A549 (cell line): ENCODE data around the gene DSCAM. TPM values are rescaled to one million over a fixed set of nuclear protein-coding genes. Genes with fewer than 3 reads are reported as not detected.

Experiments used
- ATAC-seq, 2 experiments: fragments of 200-7000 bp in 1 of 2; fragments of >200 bp in 1 of 2; cut with Nextera tagmentation in 1 of 2; cut with Tn5 transposase in 1 of 2; 3 replicates each; pipeline versions ENCODE4 v1.8.0 to v1.9.1; 2018 to 2020; ENCODE audit warnings: mild to moderate bottlenecking in 1 of 2, moderate library complexity in 1 of 2
- CTCF ChIA-PET: fragments of 300-600 bp; sonication (Branson Sonifier 250); formaldehyde crosslinking; extraction: SDS; loops from one replicate; lab custom pipeline; 2021; ENCODE audit warnings: antibody characterized with exemption, inconsistent platforms; lab: Yijun Ruan, JAX
- POLR2A ChIA-PET: fragments of 350-600 bp; formaldehyde crosslinking; extraction: SDS; loops from one replicate; lab custom pipeline; 2021; ENCODE audit warnings: antibody characterized with exemption, inconsistent platforms; lab: Yijun Ruan, JAX
- DNase-seq, 2 experiments: peaks; one replicate each; pipeline versions ENCODE4 v3.0.0 to v3.0.0-alpha.2; 2011 to 2016; ENCODE audit warnings: low read depth in 1 of 2, low spot score in 1 of 2
- FAIRE-seq: peaks from 2 replicates; lab custom pipeline; 2011; peaks lifted over from hg19 to GRCh38; lab: Jason Lieb, UNC
- H3K27ac ChIP-seq, 2 experiments: fragments of >200 bp; sonication (Bioruptor Twin); formaldehyde crosslinking; 3 replicates each; pipeline ENCODE4 v1.5.1; 2016 to 2017
- H3K4me1 ChIP-seq: fragments of >200 bp; sonication (Bioruptor Twin); formaldehyde crosslinking; 3 replicates; pipeline ENCODE4 v1.6.1; 2016
- H3K4me2 ChIP-seq: fragments of >200 bp; sonication (Bioruptor Twin); formaldehyde crosslinking; 3 replicates; pipeline ENCODE4 v1.6.1; 2016
- H3K4me3 ChIP-seq: fragments of >200 bp; sonication (Bioruptor Twin); formaldehyde crosslinking; 3 replicates; pipeline ENCODE4 v1.5.1; 2016
- H3K9me3 ChIP-seq: fragments of >200 bp; sonication (Bioruptor Twin); formaldehyde crosslinking; 3 replicates; pipeline ENCODE4 v1.6.1; 2016
- ATOH8 ChIP-seq: fragments of 250-450 bp; sonication (Bioruptor Pico); IDR thresholded peaks from 2 replicates; pipeline ENCODE4 v1.5.0; 2020; ENCODE audit warnings: low read depth, mild to moderate bottlenecking, moderate library complexity
- CBX8 ChIP-seq: fragments of 200-600 bp; sonication (generic); IDR thresholded peaks from 2 replicates; pipeline ENCODE4 v1.6.1; 2016
- CEBPB ChIP-seq, 2 experiments: fragments of >200 bp in 1 of 2; sonication (Bioruptor Twin) in 1 of 2; formaldehyde crosslinking in 1 of 2; IDR thresholded peaks; 2 replicates each; pipeline ENCODE4 v1.6.1; 2012 to 2016
- EHF ChIP-seq: fragments of 250-450 bp; sonication (Bioruptor Pico); IDR thresholded peaks from 2 replicates; pipeline ENCODE4 v1.5.0; 2020; ENCODE audit warnings: mild to moderate bottlenecking
- EP300 ChIP-seq, 2 experiments: fragments of >200 bp; sonication (Bioruptor Twin); formaldehyde crosslinking; IDR thresholded peaks; 2 replicates in 1 of 2; 3 replicates in 1 of 2; pipeline ENCODE4 v1.6.1; 2016 to 2017
- FOXS1 ChIP-seq: fragments of 250-450 bp; sonication (Bioruptor Pico); IDR thresholded peaks from 2 replicates; pipeline ENCODE4 v1.5.0; 2020; ENCODE audit warnings: mild to moderate bottlenecking, moderate library complexity
- HDAC2 ChIP-seq: fragments of 200-600 bp; sonication (generic); IDR thresholded peaks from 2 replicates; pipeline ENCODE4 v1.6.1; 2016
- HES2 ChIP-seq: fragments of >200 bp; sonication (Bioruptor Twin); formaldehyde crosslinking; IDR thresholded peaks from 2 replicates; pipeline ENCODE4 v1.6.1; 2016
- HEYL ChIP-seq: fragments of 250-450 bp; sonication (Bioruptor Pico); IDR thresholded peaks from 2 replicates; pipeline ENCODE4 v1.8.0; 2021; ENCODE audit warnings: mild to moderate bottlenecking, moderate library complexity
- HOXB13 ChIP-seq: fragments of 250-450 bp; sonication (Bioruptor Pico); IDR thresholded peaks from 2 replicates; pipeline ENCODE4 v1.5.0; 2020; ENCODE audit warnings: low read depth, mild to moderate bottlenecking, moderate library complexity
- JUN ChIP-seq, 2 experiments: fragments of >200 bp; sonication (Bioruptor Twin); formaldehyde crosslinking; IDR thresholded peaks; 2 replicates in 1 of 2; 3 replicates in 1 of 2; pipeline ENCODE4 v1.6.1; 2016 to 2017
- KDM5A ChIP-seq: fragments of 200-600 bp; sonication (generic); IDR thresholded peaks from 2 replicates; pipeline ENCODE4 v1.6.1; 2016; ENCODE audit warnings: antibody characterized with exemption, mild to moderate bottlenecking
- MAZ ChIP-seq: fragments of 150-350 bp; IDR thresholded peaks from 2 replicates; pipeline ENCODE4 v1.6.1; 2014; ENCODE audit warnings: antibody characterized with exemption, low read depth, low read length, borderline replicate concordance
- MYC ChIP-seq: IDR thresholded peaks from 2 replicates; pipeline ENCODE4 v1.6.1; 2012; ENCODE audit warnings: mild to moderate bottlenecking, inconsistent platforms, low read length, improper control_type of control experiment, borderline replicate concordance
- NFE2L2 ChIP-seq: fragments of 150-350 bp; conservative IDR thresholded peaks from 2 replicates; pipeline ENCODE4 v1.6.1; 2014; ENCODE audit warnings: low read length
- NPAS2 ChIP-seq: fragments of 250-450 bp; sonication (Bioruptor Pico); IDR thresholded peaks from 2 replicates; pipeline ENCODE4 v1.8.0; 2022; ENCODE audit warnings: mild to moderate bottlenecking, moderate library complexity, borderline replicate concordance
- PHF8 ChIP-seq: fragments of 200-600 bp; sonication (generic); IDR thresholded peaks from 2 replicates; pipeline ENCODE4 v1.6.1; 2016; ENCODE audit warnings: low read depth, mild to moderate bottlenecking, antibody characterized with exemption, moderate library complexity, borderline replicate concordance
- POLR2A ChIP-seq: IDR thresholded peaks from 2 replicates; pipeline ENCODE4 v1.6.1; 2012; ENCODE audit warnings: mild to moderate bottlenecking, low read length
- POLR2AphosphoS2 ChIP-seq: conservative IDR thresholded peaks from 2 replicates; pipeline ENCODE4 v1.6.1; 2012; ENCODE audit warnings: low read length, improper control_type of control experiment, inconsistent platforms
- RAD21 ChIP-seq, 2 experiments: fragments of >200 bp in 1 of 2; sonication (Bioruptor Twin) in 1 of 2; formaldehyde crosslinking in 1 of 2; IDR thresholded peaks in 1 of 2; conservative IDR thresholded peaks in 1 of 2; 2 replicates in 1 of 2; 3 replicates in 1 of 2; pipeline ENCODE4 v1.6.1; 2012 to 2018; ENCODE audit warnings: inconsistent platforms in 1 of 2
- REST ChIP-seq: fragments of 200-600 bp; sonication (generic); IDR thresholded peaks from 2 replicates; pipeline ENCODE4 v1.6.1; 2016; ENCODE audit warnings: antibody characterized with exemption, mild to moderate bottlenecking, moderate library complexity
- TFCP2L1 ChIP-seq: fragments of 250-450 bp; sonication (Bioruptor Pico); IDR thresholded peaks from 2 replicates; pipeline ENCODE4 v1.5.0; 2021; ENCODE audit warnings: mild to moderate bottlenecking
- USF2 ChIP-seq: fragments of 450-650 bp; IDR thresholded peaks from 2 replicates; pipeline ENCODE4 v1.6.1; 2014; ENCODE audit warnings: antibody characterized with exemption
- ZC3H11A ChIP-seq: fragments of 450-650 bp; IDR thresholded peaks from 2 replicates; pipeline ENCODE4 v1.6.1; 2014; ENCODE audit warnings: antibody characterized with exemption, mild to moderate bottlenecking
- ZNF302 ChIP-seq: fragments of 250-450 bp; sonication (Bioruptor Pico); IDR thresholded peaks from 2 replicates; pipeline ENCODE4 v1.9.0; 2021; ENCODE audit warnings: inconsistent platforms, mild to moderate bottlenecking, moderate library complexity
- ZSCAN20 ChIP-seq: fragments of 250-450 bp; sonication (Bioruptor Pico); IDR thresholded peaks from 2 replicates; pipeline ENCODE4 v1.8.0; 2022; ENCODE audit warnings: mild to moderate bottlenecking, moderate library complexity
- WGBS: methylation state at CpG from one replicate; pipeline ENCODE4 v1.1.6; 2017; ENCODE audit errors: missing lambda C conversion rate; 5-methylcytosine and 5-hydroxymethylcytosine counted together
- polyA plus RNA-seq, 4 experiments: library from polyadenylated mRNA; depleted of rRNA in 3 of 4; stranded (reverse); fragments of >200 nt; fragmentation: RNase III in 1 of 4; extraction: RNeasy Plus Mini Kit Qiagen cat#74134 plus additional on column Dnase treatment in 1 of 4; gene quantifications; 2 replicates in 3 of 4; 3 replicates in 1 of 4; pipeline ENCODE4 v1.2.3, GENCODE V29; 2011 to 2017
- TF ChIP-seq, protein P1 (sequence below): fragments of 150-350 bp; IDR thresholded peaks from 2 replicates; pipeline ENCODE4 v1.6.1; 2014; ENCODE audit warnings: low read depth, mild to moderate bottlenecking, low read length
- TF ChIP-seq, protein P2 (sequence below): fragments of 250-450 bp; sonication (Bioruptor Pico); IDR thresholded peaks from 2 replicates; pipeline ENCODE4 v1.5.0; 2021; ENCODE audit warnings: mild to moderate bottlenecking, moderate library complexity, borderline replicate concordance

DSCAM gene
- polyA plus RNA-seq, 2 of the 4 experiments (the other 2 are of a cell fraction), result not detected

GRCh38 chr21:40080385-40080784 is 766.6 kb downstream of the DSCAM start:
- ATAC-seq (no peak), DNase-seq (no peak), FAIRE-seq (no peak)
- TF ChIP-seq KDM5A, result no peak
- no peak for TF ChIP-seq ATOH8 (CRISPR knock-in tag)
- no peak for TF ChIP-seq NFE2L2
- no peak for TF ChIP-seq HDAC2
- TF ChIP-seq MYC, result no peak
- TF ChIP-seq EHF (CRISPR knock-in tag), result no peak
- TF ChIP-seq FOXS1 (CRISPR knock-in tag), result no peak
- TF ChIP-seq ZSCAN20, result no peak
- no peak for TF ChIP-seq MAZ
- TF ChIP-seq HOXB13, result no peak
- TF ChIP-seq JUN (IDR thresholded peaks at IDR 0.05), result no peak
- Histone ChIP-seq H3K4me1 (no peaks in the 10 kb centered on the region), H3K9me3 (no peaks in the 10 kb centered on the region), H3K27ac (no peak overlapping the region), H3K4me2 (no peak overlapping the region), H3K4me3 (no peak overlapping the region)
- ChIA-PET CTCF (no interaction called here), POLR2A (no interaction called here)
- 7% methylated on average over 3 of the region's 3 CpGs for WGBS

- Histone ChIP-seq H3K4me2 (no peak overlapping the region), H3K27ac (no peak overlapping the region), H3K4me1 (no peaks in the 10 kb centered on the region), H3K4me3 (no peak overlapping the region), H3K9me3 (no peaks in the 10 kb centered on the region)
- no peak for DNase-seq
- CTCF ChIA-PET, result interaction anchor here (0.9 kb wide), 1 partner anchor 9 kb away, joined by 3 read pairs; no protein-coding TSS in a partner anchor
- POLR2A ChIA-PET, result no interaction called here
- FAIRE-seq, result no peak
- TF ChIP-seq POLR2AphosphoS2 (no peak), PHF8 (no peak), POLR2A (no peak), HES2 (no peak), NFE2L2 (no peak), EP300 (IDR thresholded peaks at IDR 0.05) (no peak), NPAS2 (CRISPR knock-in tag) (no peak)
- TF ChIP-seq, protein P1, sequence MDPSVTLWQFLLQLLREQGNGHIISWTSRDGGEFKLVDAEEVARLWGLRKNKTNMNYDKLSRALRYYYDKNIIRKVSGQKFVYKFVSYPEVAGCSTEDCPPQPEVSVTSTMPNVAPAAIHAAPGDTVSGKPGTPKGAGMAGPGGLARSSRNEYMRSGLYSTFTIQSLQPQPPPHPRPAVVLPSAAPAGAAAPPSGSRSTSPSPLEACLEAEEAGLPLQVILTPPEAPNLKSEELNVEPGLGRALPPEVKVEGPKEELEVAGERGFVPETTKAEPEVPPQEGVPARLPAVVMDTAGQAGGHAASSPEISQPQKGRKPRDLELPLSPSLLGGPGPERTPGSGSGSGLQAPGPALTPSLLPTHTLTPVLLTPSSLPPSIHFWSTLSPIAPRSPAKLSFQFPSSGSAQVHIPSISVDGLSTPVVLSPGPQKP, result no peak
- WGBS, result 28% methylated on average over 8 of the region's 8 CpGs
- ATAC-seq, result no peak
Observed at GRCh38 chr21:40074710-40075109, 772.2 kb downstream of the DSCAM start.

DNA sequence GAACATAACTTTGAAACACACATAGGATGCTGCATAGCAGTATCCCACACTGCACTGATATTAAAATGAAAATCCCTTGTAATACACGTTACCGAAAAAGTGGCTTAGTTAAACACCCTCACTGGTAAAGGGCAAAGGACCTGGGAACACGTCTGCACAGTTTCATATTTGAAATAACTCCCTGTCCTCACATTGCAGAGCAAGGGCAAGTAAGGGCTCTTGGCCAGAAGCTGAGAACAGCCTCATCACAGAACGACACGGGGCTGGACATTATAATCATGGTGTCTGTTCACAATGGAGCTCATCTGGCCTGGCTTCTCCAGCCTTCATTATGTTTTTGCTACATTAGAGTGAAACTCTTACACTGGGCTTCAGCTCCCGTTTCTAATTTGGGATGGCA is 772.8 kb downstream of the DSCAM start:
- Histone ChIP-seq H3K4me3 (no peak overlapping the region), H3K4me2 (no peak overlapping the region), H3K4me1 (no peaks in the 10 kb centered on the region), H3K9me3 (no peaks in the 10 kb centered on the region), H3K27ac (no peak overlapping the region)
- WGBS, result 2% methylated on average over 6 of the region's 6 CpGs
- FAIRE-seq (no peak), DNase-seq (no peak), ATAC-seq (no peak)
- ChIA-PET POLR2A (no interaction called here), CTCF (interaction anchor here (0.9 kb wide), 1 partner anchor 8 kb away, joined by 3 read pairs; no protein-coding TSS in a partner anchor)
- TF ChIP-seq RAD21 (conservative IDR thresholded peaks at IDR 0.05 in 1 of 2, IDR thresholded peaks at IDR 0.05 in 1 of 2), result no peak
- no peak for TF ChIP-seq ZC3H11A
- no peak for TF ChIP-seq REST
- no peak for TF ChIP-seq TFCP2L1 (CRISPR knock-in tag)
- no peak for TF ChIP-seq HEYL
- no peak for TF ChIP-seq CBX8
- TF ChIP-seq, protein P2, sequence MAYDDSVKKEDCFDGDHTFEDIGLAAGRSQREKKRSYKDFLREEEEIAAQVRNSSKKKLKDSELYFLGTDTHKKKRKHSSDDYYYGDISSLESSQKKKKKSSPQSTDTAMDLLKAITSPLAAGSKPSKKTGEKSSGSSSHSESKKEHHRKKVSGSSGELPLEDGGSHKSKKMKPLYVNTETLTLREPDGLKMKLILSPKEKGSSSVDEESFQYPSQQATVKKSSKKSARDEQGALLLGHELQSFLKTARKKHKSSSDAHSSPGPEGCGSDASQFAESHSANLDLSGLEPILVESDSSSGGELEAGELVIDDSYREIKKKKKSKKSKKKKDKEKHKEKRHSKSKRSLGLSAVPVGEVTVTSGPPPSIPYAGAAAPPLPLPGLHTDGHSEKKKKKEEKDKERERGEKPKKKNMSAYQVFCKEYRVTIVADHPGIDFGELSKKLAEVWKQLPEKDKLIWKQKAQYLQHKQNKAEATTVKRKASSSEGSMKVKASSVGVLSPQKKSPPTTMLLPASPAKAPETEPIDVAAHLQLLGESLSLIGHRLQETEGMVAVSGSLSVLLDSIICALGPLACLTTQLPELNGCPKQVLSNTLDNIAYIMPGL, result no peak
- no peak for TF ChIP-seq HDAC2
- no peak for TF ChIP-seq USF2
- TF ChIP-seq MAZ, result no peak
- no peak for TF ChIP-seq ZNF302 (CRISPR knock-in tag)
- no peak for TF ChIP-seq CEBPB (IDR thresholded peaks at IDR 0.05)
